GM12878 (cell line): ENCODE results near the gene RIN2. TPM values are rescaled to one million over a fixed set of nuclear protein-coding genes. Genes with fewer than 3 reads are reported as not detected.

Source experiments
- NKRF ChIP-seq: fragments of 450-650 bp; conservative IDR thresholded peaks from 2 replicates; pipeline ENCODE4 v1.6.1; 2017; ENCODE audit warnings: mild to moderate bottlenecking, moderate library complexity
- polyA plus RNA-seq, 11 experiments: library from polyadenylated mRNA; depleted of rRNA in 4 of 11; unstranded in 6 of 11; stranded (reverse) in 5 of 11; fragments of >200 nt; fragmentation: Nextera tagmentation in 4 of 11; fragmentation: Illumina TruSeq in 1 of 11; extraction: Ambion mirVana in 4 of 11; extraction: Trizol in 1 of 11; gene quantifications; 1 replicate in 1 of 11; 2 replicates in 10 of 11; pipeline versions ENCODE4 v1.2.1 to v1.2.3, GENCODE V29; 2011 to 2016; ENCODE audit warnings: inconsistent platforms in 2 of 11, missing spikeins in 2 of 11, low read depth in 1 of 11
- total RNA-seq, 4 experiments: library from RNA; depleted of rRNA in 3 of 4; stranded (reverse); fragments of >200 nt in 3 of 4; fragmentation: Illumina TruSeq in 1 of 4; extraction: Trizol in 1 of 4; gene quantifications; 2 replicates each; pipeline versions ENCODE4 v1.2.1 to v1.2.3, GENCODE V29; 2013 to 2021
- TF ChIP-seq, protein P1 (sequence below): IDR thresholded peaks from 2 replicates; pipeline ENCODE4 v1.6.1; 2012; ENCODE audit warnings: improper control_type of control experiment, low read depth, low read length; ENCODE audit not compliant: insufficient replicate concordance
- TF ChIP-seq, protein P2 (sequence below), 3 experiments: IDR thresholded peaks in 2 of 3; conservative IDR thresholded peaks in 1 of 3; 2 replicates each; pipeline ENCODE4 v1.5.1; 2011; ENCODE audit warnings: low read depth in 3 of 3, low read length in 3 of 3, mild to moderate bottlenecking in 3 of 3, control low read depth in 2 of 3, moderate library complexity in 2 of 3, inconsistent platforms in 1 of 3, mixed read lengths in 1 of 3; ENCODE audit not compliant: control insufficient read depth in 2 of 3, insufficient read depth in 1 of 3; ENCODE audit errors: extremely low read depth in 1 of 3

The RIN2 gene
- total and polyA plus RNA-seq, 10 of the 15 experiments (the other 5 are each of a cell fraction or from before 2014, with no cell fraction given), result 0.68 to 8.5 (median 4.5) TPM

DNA sequence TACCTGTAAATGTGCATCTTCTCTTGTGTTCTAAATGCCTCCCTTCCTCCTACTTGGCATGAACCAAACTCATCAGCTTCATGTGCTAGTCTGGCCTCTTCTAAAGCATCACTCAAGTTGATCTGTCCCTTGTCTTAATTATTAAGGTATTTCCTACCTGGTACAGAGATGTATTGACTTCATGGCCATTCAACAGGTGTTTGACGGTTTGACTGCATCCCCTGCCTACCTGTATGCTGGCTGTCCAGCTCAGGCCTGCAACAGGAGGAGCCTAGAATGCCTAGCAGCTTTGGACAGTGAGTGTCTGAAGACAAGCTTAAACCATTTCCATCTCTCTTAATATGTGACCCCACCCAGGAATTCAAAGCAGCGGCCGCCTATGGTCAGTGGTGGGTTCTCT, 24.6 kb downstream of the RIN2 start (continued):
- TF ChIP-seq, protein P1, sequence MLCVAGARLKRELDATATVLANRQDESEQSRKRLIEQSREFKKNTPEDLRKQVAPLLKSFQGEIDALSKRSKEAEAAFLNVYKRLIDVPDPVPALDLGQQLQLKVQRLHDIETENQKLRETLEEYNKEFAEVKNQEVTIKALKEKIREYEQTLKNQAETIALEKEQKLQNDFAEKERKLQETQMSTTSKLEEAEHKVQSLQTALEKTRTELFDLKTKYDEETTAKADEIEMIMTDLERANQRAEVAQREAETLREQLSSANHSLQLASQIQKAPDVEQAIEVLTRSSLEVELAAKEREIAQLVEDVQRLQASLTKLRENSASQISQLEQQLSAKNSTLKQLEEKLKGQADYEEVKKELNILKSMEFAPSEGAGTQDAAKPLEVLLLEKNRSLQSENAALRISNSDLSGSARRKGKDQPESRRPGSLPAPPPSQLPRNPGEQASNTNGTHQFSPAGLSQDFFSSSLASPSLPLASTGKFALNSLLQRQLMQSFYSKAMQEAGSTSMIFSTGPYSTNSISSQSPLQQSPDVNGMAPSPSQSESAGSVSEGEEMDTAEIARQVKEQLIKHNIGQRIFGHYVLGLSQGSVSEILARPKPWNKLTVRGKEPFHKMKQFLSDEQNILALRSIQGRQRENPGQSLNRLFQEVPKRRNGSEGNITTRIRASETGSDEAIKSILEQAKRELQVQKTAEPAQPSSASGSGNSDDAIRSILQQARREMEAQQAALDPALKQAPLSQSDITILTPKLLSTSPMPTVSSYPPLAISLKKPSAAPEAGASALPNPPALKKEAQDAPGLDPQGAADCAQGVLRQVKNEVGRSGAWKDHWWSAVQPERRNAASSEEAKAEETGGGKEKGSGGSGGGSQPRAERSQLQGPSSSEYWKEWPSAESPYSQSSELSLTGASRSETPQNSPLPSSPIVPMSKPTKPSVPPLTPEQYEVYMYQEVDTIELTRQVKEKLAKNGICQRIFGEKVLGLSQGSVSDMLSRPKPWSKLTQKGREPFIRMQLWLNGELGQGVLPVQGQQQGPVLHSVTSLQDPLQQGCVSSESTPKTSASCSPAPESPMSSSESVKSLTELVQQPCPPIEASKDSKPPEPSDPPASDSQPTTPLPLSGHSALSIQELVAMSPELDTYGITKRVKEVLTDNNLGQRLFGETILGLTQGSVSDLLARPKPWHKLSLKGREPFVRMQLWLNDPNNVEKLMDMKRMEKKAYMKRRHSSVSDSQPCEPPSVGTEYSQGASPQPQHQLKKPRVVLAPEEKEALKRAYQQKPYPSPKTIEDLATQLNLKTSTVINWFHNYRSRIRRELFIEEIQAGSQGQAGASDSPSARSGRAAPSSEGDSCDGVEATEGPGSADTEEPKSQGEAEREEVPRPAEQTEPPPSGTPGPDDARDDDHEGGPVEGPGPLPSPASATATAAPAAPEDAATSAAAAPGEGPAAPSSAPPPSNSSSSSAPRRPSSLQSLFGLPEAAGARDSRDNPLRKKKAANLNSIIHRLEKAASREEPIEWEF, result no peak
- TF ChIP-seq, protein P2, sequence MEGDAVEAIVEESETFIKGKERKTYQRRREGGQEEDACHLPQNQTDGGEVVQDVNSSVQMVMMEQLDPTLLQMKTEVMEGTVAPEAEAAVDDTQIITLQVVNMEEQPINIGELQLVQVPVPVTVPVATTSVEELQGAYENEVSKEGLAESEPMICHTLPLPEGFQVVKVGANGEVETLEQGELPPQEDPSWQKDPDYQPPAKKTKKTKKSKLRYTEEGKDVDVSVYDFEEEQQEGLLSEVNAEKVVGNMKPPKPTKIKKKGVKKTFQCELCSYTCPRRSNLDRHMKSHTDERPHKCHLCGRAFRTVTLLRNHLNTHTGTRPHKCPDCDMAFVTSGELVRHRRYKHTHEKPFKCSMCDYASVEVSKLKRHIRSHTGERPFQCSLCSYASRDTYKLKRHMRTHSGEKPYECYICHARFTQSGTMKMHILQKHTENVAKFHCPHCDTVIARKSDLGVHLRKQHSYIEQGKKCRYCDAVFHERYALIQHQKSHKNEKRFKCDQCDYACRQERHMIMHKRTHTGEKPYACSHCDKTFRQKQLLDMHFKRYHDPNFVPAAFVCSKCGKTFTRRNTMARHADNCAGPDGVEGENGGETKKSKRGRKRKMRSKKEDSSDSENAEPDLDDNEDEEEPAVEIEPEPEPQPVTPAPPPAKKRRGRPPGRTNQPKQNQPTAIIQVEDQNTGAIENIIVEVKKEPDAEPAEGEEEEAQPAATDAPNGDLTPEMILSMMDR (IDR thresholded peaks at IDR 0.05 in 2 of 3, conservative IDR thresholded peaks at IDR 0.05 in 1 of 3; ENCODE audit: control insufficient read depth in 2 of 3, extremely low read depth in 1 of 3, insufficient read depth in 1 of 3, low read depth in 3 of 3, low read length in 3 of 3), result no peak
- TF ChIP-seq NKRF, result no peak
